ENCODE measurements around the gene SMOC2. TPM values are rescaled to one million over a fixed set of nuclear protein-coding genes. Genes with fewer than 3 reads are reported as not detected.

The SMOC2 gene
- total RNA-seq, 5 donors from 2014 or later (not counting 1 experiment from before 2014, with no cell fraction given) = 0.06 to 0.20 (median 0.16) TPM; not detected in 2

- H3K27me3 Mint-ChIP-seq = peaks cover 2 to 7% of the 10 kb centered on the region in 2 donors
- Histone ChIP-seq H3K4me1 (ENCODE audit: control insufficient read depth in 1 of 2, extremely low read depth in 1 of 2, insufficient read depth in 2 of 2, low read length in 2 of 2) (no peaks in the 10 kb centered on the region), H3K4me3 (ENCODE audit: control insufficient read depth in 1 of 2, extremely low read depth in 1 of 2, low read length in 1 of 2) (no peak overlapping the region), H3K27ac (ENCODE audit: low read length) (no peak overlapping the region), H3K27me3 (replicated peaks in 1 of 2; ENCODE audit: control insufficient read depth in 2 of 2, extremely low read depth in 1 of 2, insufficient read depth in 2 of 2, low read length in 1 of 2) (peaks cover 0 to 22% of the 10 kb centered on the region in 2 experiments), H3K9me3 (no peaks in the 10 kb centered on the region), H3K36me3 (ENCODE audit: control insufficient read depth in 2 of 2, extremely low read depth in 1 of 2, insufficient read depth in 1 of 2, low read length in 1 of 2) (no peaks in the 10 kb centered on the region)
- WGBS (ENCODE audit: insufficient coverage) = 80% methylated on average over 2 of the region's 5 CpGs
- H3K4me1 Mint-ChIP-seq = no peaks in the 10 kb centered on the region
- POLR2A ChIA-PET = no interaction called here
- no peak for DNase-seq
- H3K9me3 Mint-ChIP-seq = peaks cover 0 to 6% (median 0%) of the 10 kb centered on the region in 3 donors
- no peak overlapping the region for H3K4me3 Mint-ChIP-seq
- H3K27ac Mint-ChIP-seq = no peak overlapping the region
- no peaks in the 10 kb centered on the region for H3K36me3 Mint-ChIP-seq
- no peak for ATAC-seq (replicated peaks in 1 of 4)
- CTCF ChIA-PET = no interaction called here
Observed at GRCh38 chr6:168469926-168470325, 28.9 kb downstream of the SMOC2 start.

- Histone ChIP-seq H3K4me3 (ENCODE audit: control insufficient read depth in 1 of 2, extremely low read depth in 1 of 2, low read length in 1 of 2) (no peak overlapping the region), H3K4me1 (ENCODE audit: control insufficient read depth in 1 of 2, extremely low read depth in 1 of 2, insufficient read depth in 2 of 2, low read length in 2 of 2) (no peaks in the 10 kb centered on the region), H3K9me3 (no peaks in the 10 kb centered on the region), H3K36me3 (ENCODE audit: control insufficient read depth in 2 of 2, extremely low read depth in 1 of 2, insufficient read depth in 1 of 2, low read length in 1 of 2) (no peaks in the 10 kb centered on the region), H3K27me3 (replicated peaks in 1 of 2; ENCODE audit: control insufficient read depth in 2 of 2, extremely low read depth in 1 of 2, insufficient read depth in 2 of 2, low read length in 1 of 2) (peaks cover 0 to 27% of the 10 kb centered on the region in 2 experiments), H3K27ac (ENCODE audit: low read length) (no peak overlapping the region)
- H3K36me3 Mint-ChIP-seq = no peaks in the 10 kb centered on the region
- H3K27me3 Mint-ChIP-seq = peaks cover 9 to 14% of the 10 kb centered on the region in 2 donors
- no CpG with 5 or more reads among the region's 1 CpG for WGBS (ENCODE audit: insufficient coverage)
- no peak overlapping the region for H3K27ac Mint-ChIP-seq
- no peaks in the 10 kb centered on the region for H3K4me1 Mint-ChIP-seq
- DNase-seq (no peak), ATAC-seq (replicated peaks in 1 of 4) (no peak)
- ChIA-PET CTCF (no interaction called here), POLR2A (no interaction called here)
- H3K9me3 Mint-ChIP-seq = peaks cover 0 to 6% (median 0%) of the 10 kb centered on the region in 3 donors
- no peak overlapping the region for H3K4me3 Mint-ChIP-seq
Observed at GRCh38 chr6:168472363-168472762, 31.4 kb downstream of the SMOC2 start.

- ChIA-PET POLR2A (no interaction called here), CTCF (no interaction called here)
- DNase-seq (no peak), ATAC-seq (replicated peaks in 1 of 4) (no peak)
- no peak overlapping the region for H3K4me3 Mint-ChIP-seq
- H3K27ac Mint-ChIP-seq = no peak overlapping the region
- H3K27me3 Mint-ChIP-seq = peaks cover 9 to 14% of the 10 kb centered on the region in 2 donors
- 77% methylated on average over 7 of the region's 7 CpGs for WGBS (ENCODE audit: insufficient coverage)
- no peaks in the 10 kb centered on the region for H3K36me3 Mint-ChIP-seq
- Histone ChIP-seq H3K27ac (ENCODE audit: low read length) (no peak overlapping the region), H3K36me3 (ENCODE audit: control insufficient read depth in 2 of 2, extremely low read depth in 1 of 2, insufficient read depth in 1 of 2, low read length in 1 of 2) (no peaks in the 10 kb centered on the region), H3K27me3 (replicated peaks in 1 of 2; ENCODE audit: control insufficient read depth in 2 of 2, extremely low read depth in 1 of 2, insufficient read depth in 2 of 2, low read length in 1 of 2) (peaks cover 0 to 25% of the 10 kb centered on the region in 2 experiments), H3K4me1 (ENCODE audit: control insufficient read depth in 1 of 2, extremely low read depth in 1 of 2, insufficient read depth in 2 of 2, low read length in 2 of 2) (no peaks in the 10 kb centered on the region), H3K4me3 (ENCODE audit: control insufficient read depth in 1 of 2, extremely low read depth in 1 of 2, low read length in 1 of 2) (no peak overlapping the region), H3K9me3 (no peaks in the 10 kb centered on the region)
- H3K9me3 Mint-ChIP-seq = peaks cover 0 to 6% (median 0%) of the 10 kb centered on the region in 3 donors
- H3K4me1 Mint-ChIP-seq = no peaks in the 10 kb centered on the region
Observed at GRCh38 chr6:168473197-168473596, 32.2 kb downstream of the SMOC2 start.

- H3K9me3 ChIP-seq = no peaks in the 10 kb centered on the region
- H3K4me1 ChIP-seq (ENCODE audit: control insufficient read depth in 1 of 2, extremely low read depth in 1 of 2, insufficient read depth in 2 of 2, low read length in 2 of 2) = no peaks in the 10 kb centered on the region
- Mint-ChIP-seq H3K9me3 (peaks cover 5 to 10% (median 7%) of the 10 kb centered on the region in 3 donors), H3K4me1 (no peaks in the 10 kb centered on the region), H3K4me3 (no peak overlapping the region), H3K27me3 (peaks cover 9 to 14% of the 10 kb centered on the region in 2 donors), H3K36me3 (no peaks in the 10 kb centered on the region), H3K27ac (no peak overlapping the region)
- peaks cover 0 to 23% of the 10 kb centered on the region in 2 experiments for H3K27me3 ChIP-seq (replicated peaks in 1 of 2; ENCODE audit: control insufficient read depth in 2 of 2, extremely low read depth in 1 of 2, insufficient read depth in 2 of 2, low read length in 1 of 2)
- DNase-seq (no peak), ATAC-seq (replicated peaks in 1 of 4) (no peak)
- no peak overlapping the region for H3K4me3 ChIP-seq (ENCODE audit: control insufficient read depth in 1 of 2, extremely low read depth in 1 of 2, low read length in 1 of 2)
- CTCF ChIA-PET = no interaction called here
- H3K36me3 ChIP-seq (ENCODE audit: control insufficient read depth in 2 of 2, extremely low read depth in 1 of 2, insufficient read depth in 1 of 2, low read length in 1 of 2) = no peaks in the 10 kb centered on the region
- WGBS (ENCODE audit: insufficient coverage) = 80% methylated on average over 17 of the region's 26 CpGs
- POLR2A ChIA-PET = no interaction called here
- H3K27ac ChIP-seq (ENCODE audit: low read length) = no peak overlapping the region
Observed at GRCh38 chr6:168475188-168476013, 34.4 kb downstream of the SMOC2 start.

- ChIA-PET CTCF (no interaction called here), POLR2A (no interaction called here)
- Mint-ChIP-seq H3K4me1 (peaks cover 0 to 3% (median 3%) of the 10 kb centered on the region in 3 donors), H3K36me3 (no peaks in the 10 kb centered on the region), H3K4me3 (no peak overlapping the region), H3K9me3 (peaks cover 10 to 13% (median 13%) of the 10 kb centered on the region in 3 donors), H3K27me3 (peaks cover 9 to 12% of the 10 kb centered on the region in 2 donors), H3K27ac (no peak overlapping the region)
- Histone ChIP-seq H3K27ac (ENCODE audit: low read length) (no peak overlapping the region), H3K9me3 (no peaks in the 10 kb centered on the region), H3K4me1 (ENCODE audit: control insufficient read depth in 1 of 2, extremely low read depth in 1 of 2, insufficient read depth in 2 of 2, low read length in 2 of 2) (no peaks in the 10 kb centered on the region), H3K4me3 (ENCODE audit: control insufficient read depth in 1 of 2, extremely low read depth in 1 of 2, low read length in 1 of 2) (no peak overlapping the region), H3K36me3 (ENCODE audit: control insufficient read depth in 2 of 2, extremely low read depth in 1 of 2, insufficient read depth in 1 of 2, low read length in 1 of 2) (no peaks in the 10 kb centered on the region), H3K27me3 (replicated peaks in 1 of 2; ENCODE audit: control insufficient read depth in 2 of 2, extremely low read depth in 1 of 2, insufficient read depth in 2 of 2, low read length in 1 of 2) (peaks cover 0 to 8% of the 10 kb centered on the region in 2 experiments)
- ATAC-seq (replicated peaks in 1 of 4) (no peak), DNase-seq (no peak)
- WGBS (ENCODE audit: insufficient coverage) = no CpG with 5 or more reads among the region's 4 CpGs
Observed at GRCh38 chr6:168479421-168479820, 38.4 kb downstream of the SMOC2 start.

- CTCF ChIA-PET = no interaction called here
- Mint-ChIP-seq H3K9me3 (peaks cover 8 to 13% (median 10%) of the 10 kb centered on the region in 3 donors), H3K4me3 (no peak overlapping the region), H3K36me3 (no peaks in the 10 kb centered on the region), H3K27me3 (peaks cover 1 to 2% of the 10 kb centered on the region in 2 donors), H3K27ac (no peak overlapping the region), H3K4me1 (peaks cover 0 to 3% (median 3%) of the 10 kb centered on the region in 3 donors)
- H3K27ac ChIP-seq (ENCODE audit: low read length) = no peak overlapping the region
- no peaks in the 10 kb centered on the region for H3K36me3 ChIP-seq (ENCODE audit: control insufficient read depth in 2 of 2, extremely low read depth in 1 of 2, insufficient read depth in 1 of 2, low read length in 1 of 2)
- DNase-seq (no peak), ATAC-seq (replicated peaks in 1 of 4) (no peak)
- H3K9me3 ChIP-seq = no peaks in the 10 kb centered on the region
- POLR2A ChIA-PET = no interaction called here
- peaks cover 0 to 4% of the 10 kb centered on the region in 2 experiments for H3K27me3 ChIP-seq (replicated peaks in 1 of 2; ENCODE audit: control insufficient read depth in 2 of 2, extremely low read depth in 1 of 2, insufficient read depth in 2 of 2, low read length in 1 of 2)
- H3K4me3 ChIP-seq (ENCODE audit: control insufficient read depth in 1 of 2, extremely low read depth in 1 of 2, low read length in 1 of 2) = no peak overlapping the region
- H3K4me1 ChIP-seq (ENCODE audit: control insufficient read depth in 1 of 2, extremely low read depth in 1 of 2, insufficient read depth in 2 of 2, low read length in 2 of 2) = no peaks in the 10 kb centered on the region
Observed at GRCh38 chr6:168480481-168480880, 39.5 kb downstream of the SMOC2 start.

Data from T-cell (primary cell).